Middle frontal gyrus (tissue), 1 donor: Measurements from ENCODE around the gene CRAMP1.

Source experiments
- DNase-seq: peaks from one replicate; pipeline ENCODE4 v3.0.0-alpha.2; 2015; ENCODE audit warnings: low spot score; ENCODE audit errors: extremely low spot score

Gene CRAMP1

GRCh38 chr16:1631931-1632637 is 19.9 kb downstream of the CRAMP1 start:
- no peak for DNase-seq

GRCh38 chr16:1632638-1632970 is 20.4 kb downstream of the CRAMP1 start:
- no peak for DNase-seq

- DNase-seq: no peak
Observed at GRCh38 chr16:1633310-1633709, 21.1 kb downstream of the CRAMP1 start.

GRCh38 chr16:1634541-1634940 is 22.4 kb downstream of the CRAMP1 start:
- DNase-seq: no peak

DNA sequence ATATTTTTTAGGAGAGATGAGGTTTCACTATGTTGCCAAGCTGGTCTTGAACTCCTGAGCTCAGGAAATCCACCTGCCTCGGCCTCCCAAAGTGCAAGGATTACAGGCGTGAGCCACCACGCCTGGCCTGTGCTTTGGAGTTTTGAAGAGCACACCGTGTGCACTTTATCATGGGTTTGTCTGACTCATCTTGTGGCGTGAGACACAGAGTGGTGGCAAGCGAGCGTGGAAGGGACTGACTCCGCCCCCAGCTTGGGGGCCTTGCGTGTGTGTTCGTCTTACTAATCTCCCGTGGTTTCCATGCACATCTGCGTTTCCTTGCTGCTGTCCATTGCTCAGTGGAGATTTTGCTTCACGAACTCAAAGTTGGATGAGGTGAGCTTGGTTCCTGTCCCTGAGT is 22.9 kb downstream of the CRAMP1 start:
- no peak for DNase-seq

GRCh38 chr16:1637526-1637925 is 25.4 kb downstream of the CRAMP1 start:
- no peak for DNase-seq

- DNase-seq: no peak
Observed at GRCh38 chr16:1638757-1639156, 26.6 kb downstream of the CRAMP1 start.

GRCh38 chr16:1639282-1639681 is 27.1 kb downstream of the CRAMP1 start:
- no peak for DNase-seq

- DNase-seq: no peak
Observed at GRCh38 chr16:1639860-1640259, 27.7 kb downstream of the CRAMP1 start.

- no peak for DNase-seq
Observed at GRCh38 chr16:1640261-1640941, 28.2 kb downstream of the CRAMP1 start.

GRCh38 chr16:1641261-1641660 is 29.1 kb downstream of the CRAMP1 start:
- DNase-seq: no peak

DNA sequence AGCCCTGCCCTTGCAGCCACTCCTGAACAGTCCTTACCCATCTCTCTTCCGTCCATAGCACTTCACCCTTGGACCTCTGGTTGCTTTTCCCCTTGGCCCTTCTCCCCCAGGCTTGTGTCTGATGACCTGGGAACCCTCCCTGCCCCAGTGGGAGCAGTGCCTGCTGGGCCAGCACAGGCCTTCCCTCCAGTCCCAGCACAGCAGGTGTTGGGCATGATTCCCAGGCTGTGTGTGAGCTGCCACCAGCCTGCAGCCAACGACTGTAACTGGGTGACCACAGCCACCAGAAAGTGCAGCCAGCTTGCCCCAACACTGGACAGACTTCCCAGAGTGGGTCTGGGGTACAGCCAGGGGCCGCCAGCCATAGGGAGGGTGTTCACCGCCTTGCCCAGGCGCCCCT is 30.0 kb downstream of the CRAMP1 start:
- peak; percentile 54 for DNase-seq

DNA sequence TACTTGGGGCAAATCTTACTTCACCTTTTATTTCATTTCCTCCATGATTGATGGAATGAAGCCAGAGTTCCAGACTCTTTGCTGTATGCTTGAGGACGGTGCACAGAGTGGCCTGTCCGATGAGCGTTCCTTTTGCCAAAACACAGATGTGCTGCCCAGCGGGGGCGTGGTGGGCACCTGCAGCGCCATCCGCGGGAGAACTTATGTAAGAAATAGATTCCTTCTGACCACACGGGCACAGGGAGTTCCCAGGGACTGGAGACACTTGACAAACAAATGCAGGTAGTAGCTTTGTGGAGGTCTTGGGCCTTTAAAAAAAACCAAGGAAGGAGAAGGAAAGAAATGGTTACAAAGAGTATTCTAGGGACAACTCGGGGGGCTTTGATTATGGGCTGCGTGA is 30.6 kb downstream of the CRAMP1 start:
- no peak for DNase-seq

GRCh38 chr16:1643521-1643920 is 31.4 kb downstream of the CRAMP1 start:
- peak; percentile 16 for DNase-seq

DNA sequence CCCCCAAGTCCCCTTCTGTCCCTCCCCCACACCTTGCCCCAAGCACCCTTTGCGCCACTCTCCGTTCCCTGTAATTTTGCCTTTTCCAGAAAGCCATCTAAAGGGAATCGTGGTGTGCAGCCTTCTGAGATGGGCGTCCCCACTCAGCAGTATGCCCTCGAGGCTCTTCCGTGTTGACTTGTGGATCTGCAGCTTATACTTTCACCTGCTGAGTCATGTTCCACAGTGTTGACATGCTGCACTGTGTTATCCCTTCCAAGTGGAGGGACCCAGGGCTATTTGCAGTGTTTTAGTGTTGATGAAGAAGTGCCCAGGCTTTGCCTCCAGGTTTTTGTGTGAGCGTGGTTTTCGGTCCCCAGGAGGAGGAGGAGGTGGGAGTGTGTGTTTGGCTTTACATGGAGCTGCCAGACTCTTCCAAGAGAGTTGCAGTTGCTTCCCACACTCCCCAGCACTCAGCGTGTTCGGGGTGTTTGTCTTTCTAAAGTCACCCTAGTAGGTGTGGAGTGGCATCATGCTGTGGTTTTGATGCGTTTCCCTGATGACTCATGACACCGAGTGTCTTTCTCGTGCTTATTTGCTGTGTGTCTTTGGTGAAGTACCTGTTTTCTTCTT is 33.9 kb downstream of the CRAMP1 start:
- peak; percentile 7 for DNase-seq

DNA sequence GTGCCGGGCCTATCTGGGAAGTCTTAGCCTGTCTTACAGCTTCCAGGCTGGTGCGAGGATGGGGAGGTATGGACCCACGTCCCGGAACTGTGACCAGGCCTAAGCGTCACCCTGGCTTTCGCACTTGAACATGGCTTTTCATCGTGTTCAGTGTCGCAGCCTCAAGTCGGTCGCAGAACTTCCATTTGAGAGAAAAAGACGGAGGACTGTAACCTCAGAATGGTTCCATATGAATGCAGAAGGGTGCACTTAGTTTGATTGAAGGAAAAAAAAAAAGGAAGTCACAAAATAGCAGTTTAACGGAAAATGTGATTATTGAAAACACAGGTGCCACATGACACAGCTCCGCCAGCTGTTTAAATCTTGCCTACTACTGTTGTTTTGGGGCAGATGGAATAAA is 35.7 kb downstream of the CRAMP1 start:
- DNase-seq: no peak

DNA sequence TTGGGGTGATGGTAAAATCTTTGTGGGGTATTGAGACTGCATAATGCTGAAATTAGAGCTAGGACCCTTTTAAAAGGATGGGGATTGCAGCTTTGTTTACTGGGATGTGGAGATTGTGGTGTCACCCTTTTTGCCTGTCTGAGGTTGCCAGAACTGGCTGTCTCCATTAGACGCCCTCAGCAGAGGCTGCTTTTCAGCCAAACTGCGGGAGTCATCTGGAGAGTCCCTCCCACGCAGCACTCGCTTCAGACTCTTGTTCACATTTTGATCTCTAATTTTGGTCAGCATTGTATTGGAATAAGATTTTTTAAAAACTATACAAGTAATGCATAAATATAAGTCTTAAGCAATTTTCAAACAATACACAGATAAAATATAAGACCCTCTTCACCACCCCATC is 38.0 kb downstream of the CRAMP1 start:
- DNase-seq: no peak

GRCh38 chr16:1651094-1651973 is 39.2 kb downstream of the CRAMP1 start:
- no peak for DNase-seq

- no peak for DNase-seq
Observed at GRCh38 chr16:1651974-1652312, 39.8 kb downstream of the CRAMP1 start.

DNA sequence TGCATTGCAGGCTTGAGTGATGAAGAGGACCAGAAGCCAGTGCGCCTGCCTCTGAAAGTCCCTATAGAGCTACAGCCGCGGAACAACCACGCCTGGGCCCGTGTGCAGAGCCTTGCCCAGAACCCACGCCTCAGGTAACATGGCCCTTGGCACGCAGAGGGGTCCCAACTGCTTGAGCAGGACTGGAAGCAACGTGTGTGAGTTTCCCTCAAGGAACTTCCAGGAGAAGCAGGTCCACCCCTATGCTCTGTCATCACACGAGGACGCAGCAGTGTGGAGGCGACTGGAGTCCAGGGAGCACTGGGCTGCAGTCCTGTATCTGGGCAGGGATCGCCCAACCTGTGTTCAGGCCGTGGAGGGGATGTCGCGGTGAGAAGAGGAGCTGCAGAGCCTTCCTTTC is 40.9 kb downstream of the CRAMP1 start:
- DNase-seq: no peak

DNA sequence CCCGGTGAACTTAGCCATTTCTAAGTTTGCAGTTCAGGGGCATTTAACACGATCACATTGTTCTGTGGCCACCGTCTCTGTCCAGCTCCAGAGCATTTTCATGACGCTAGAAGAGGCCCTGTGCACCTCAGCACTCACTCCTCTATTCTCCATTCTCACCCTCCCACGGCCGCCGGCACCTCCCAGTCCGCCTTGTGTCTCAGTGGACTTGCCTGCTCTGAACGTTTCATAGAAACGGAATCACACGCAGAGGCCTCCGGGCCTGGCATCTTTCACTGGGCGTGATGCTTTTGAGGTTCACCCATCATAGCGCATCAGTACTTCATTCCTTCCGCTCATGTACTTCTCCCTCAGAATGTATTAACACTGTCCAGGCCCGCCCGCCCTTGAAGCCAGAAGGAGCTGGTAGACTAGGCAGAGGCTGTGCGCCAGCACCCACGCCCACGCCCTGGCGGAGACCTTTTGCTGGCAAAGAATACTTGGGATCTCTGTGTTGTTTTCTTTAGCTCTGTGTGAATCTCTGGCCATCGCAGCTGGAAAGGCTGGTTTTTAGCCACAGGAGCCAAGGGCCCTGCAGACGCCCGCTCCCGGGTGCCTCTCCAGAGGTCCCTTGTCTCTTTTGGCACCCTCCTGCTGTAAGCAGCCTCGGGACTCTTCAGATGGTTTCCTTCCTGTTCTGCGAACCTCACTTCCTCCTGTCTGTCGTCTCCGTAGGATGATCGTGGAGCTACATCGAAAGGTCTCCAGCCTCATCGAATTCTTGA is 42.5 kb downstream of the CRAMP1 start:
- no peak for DNase-seq
